GM20431 (cell line): ENCODE measurements around the gene TCEAL7.
"Not testable (repeated sequence)": the region's sequence is repeated elsewhere in the genome, so short reads cannot be mapped to it uniquely, and the experiment has no call there.

Source experiments
- in situ Hi-C: fragments of 300-500 bp; cut with MseI, MboI; formaldehyde crosslinking; loops from one replicate; pipeline ENCODE4 v1.15.0; 2020; ENCODE audit warnings: low sequenced_read_pairs; ENCODE audit not compliant: unreplicated experiment

The TCEAL7 gene, protein sequence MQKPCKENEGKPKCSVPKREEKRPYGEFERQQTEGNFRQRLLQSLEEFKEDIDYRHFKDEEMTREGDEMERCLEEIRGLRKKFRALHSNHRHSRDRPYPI

DNA sequence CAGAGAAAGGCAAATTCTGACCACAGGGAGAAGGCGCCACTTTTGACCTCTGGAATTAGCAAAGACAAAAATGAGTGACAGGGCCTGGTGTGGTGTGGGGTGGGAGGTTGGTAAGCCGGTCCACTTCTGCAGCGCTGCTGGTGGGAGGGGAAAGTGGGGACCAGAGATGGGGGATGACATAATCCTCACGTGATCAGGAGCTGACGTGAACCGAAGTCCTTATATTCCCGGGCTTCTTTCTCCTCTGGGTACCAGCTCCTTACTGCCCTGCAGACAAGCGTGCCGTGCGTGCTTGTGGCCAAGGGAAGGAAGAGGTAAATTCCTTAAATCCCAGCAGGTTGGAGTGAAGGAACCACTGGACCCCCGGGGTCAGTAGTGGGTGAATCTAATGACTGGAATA, at the start of gene TCEAL7:
TSS of gene TCEAL7 (plus strand) at position 249 of the 400 bp plus-strand sequence. CDS start 1,165 bp downstream, outside the sequence.
- in situ Hi-C loops, result no loop called here

DNA sequence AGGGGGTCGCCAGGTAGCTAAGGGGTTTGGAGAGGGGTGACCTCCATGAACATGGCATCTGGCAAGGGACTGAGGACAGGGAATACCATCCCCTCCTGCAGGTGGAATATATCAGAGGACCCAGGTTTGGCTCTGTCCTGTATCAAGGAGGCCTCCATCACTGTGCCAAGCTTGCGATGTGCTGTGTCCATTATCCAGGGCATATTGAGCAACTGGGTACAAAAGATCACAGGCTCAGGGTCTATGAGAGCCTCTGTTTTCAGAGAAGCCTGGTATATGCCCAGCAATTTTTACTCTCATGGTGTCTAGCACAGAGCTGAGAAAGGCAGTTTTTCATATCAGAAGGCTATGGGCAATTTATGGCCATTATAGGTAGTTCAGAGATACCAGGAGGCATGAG, 36.9 kb upstream of the TCEAL7 start:
- in situ Hi-C loops, result no loop called here

DNA sequence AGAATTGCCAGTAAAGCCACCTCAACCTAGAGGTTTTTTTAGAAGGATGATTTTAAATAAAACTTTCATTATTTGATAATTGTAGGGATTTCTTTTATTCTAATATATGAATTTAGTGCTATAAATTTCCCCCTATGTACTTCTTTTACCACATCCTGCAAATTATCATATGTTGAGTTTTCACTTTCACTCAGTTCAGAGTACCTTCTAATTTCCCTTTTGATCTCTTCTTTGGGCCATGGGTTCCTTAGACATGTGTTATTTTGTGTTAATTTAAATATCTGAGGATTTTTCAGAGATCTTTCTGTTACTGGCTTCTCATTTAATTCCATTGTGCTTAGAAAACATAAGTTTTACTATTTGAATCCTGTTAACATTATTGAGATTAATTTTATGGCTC, 25.3 kb upstream of the TCEAL7 start:
- in situ Hi-C loops, result no loop called here

DNA sequence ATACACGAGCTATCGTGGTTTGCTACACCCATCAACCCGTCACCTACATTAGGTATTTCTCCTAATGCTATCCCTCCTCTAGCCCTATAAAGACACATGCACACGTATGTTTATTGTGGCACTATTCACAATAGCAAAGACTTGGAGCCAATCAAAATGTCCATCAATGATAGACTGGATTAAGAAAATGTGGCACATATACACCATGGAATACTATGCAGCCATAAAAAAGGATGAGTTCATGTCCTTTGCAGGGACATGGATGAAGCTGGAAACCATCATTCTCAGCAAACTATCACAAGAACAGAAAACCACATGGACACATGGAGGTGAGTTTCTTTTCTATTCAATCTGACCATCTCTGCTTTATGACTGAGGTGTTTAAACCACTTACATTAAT, 24.4 kb upstream of the TCEAL7 start:
- in situ Hi-C loops, result not testable (repeated sequence)

DNA sequence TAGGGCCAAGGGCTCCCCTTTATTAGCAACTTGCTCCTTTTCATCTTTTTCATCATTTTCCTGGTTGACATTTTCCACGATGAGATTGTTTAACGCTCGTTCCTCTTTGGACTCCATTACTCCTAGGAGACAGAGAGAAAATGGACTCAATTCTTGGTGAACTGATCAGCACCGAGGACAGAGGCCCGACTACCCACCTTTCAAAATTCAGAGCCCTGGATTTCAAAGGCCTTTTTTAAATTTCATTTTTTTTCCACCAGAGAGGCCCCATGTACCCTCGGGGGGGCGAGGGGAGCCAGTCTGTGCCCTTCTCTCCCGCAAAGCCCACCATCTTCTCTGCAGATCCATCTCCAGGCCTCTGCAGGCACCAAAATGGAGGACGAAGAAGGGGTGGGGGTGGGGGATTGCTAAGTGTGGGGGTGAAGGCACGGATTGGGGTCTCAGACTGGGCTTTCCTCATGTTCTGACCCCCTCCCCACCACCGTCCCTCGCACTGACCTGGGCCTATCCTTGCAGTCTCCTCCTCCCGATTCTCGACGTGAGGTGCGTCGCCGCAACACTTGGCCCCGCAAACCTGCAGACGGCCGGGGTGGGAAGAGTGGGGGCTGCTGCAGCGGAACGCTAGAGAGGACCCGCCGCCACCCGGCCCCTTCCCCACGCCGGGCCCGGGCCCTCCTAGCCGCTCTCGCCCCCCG, 20.0 kb upstream of the TCEAL7 start:
- in situ Hi-C loops, result no loop called here

DNA sequence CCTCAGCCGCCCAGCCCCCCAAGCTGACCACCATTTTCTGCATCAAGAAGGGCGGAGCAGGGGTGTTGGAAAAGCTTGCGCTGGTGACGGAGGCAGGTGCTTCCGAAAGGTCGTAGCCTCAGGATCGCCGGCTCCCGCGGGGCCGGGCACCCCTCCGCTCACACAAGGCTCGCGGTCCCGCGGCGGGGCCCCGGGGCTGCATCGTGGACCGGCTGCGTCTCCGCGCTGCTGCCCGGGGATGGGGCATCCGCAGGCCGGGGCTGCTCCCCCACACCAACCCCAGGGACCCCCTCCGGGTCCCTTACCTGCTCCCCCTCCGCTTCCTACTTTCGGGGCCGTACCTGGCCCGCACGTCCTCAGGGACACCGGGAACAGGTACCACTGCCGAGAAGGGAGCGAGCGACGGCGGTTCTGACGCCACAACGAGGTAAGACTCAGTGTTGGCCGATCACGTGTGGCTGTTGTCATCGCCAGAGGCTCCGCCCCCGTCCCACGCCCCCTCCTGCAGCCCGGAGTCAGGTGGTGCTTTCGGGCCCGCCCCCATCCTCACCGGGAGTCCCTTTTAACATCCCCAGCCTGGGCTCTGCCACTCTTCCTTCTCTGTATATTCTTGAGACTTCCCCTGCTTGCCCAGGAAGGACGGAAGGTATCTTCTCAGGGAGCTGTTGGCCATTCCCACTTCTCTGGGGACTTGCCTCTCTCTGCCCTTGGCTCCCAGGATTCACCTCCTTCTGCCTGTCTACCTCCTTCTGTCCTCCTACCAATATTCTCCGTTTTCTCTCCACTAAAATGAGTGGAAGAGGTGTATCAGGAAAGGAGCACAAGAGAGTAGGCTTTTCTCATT, 19.3 kb upstream of the TCEAL7 start, which contains the start of gene BEX2:
TSS of gene BEX2 (minus strand) at position 436 of the 844 bp plus-strand sequence. CDS start 1,014 bp downstream, outside the sequence.
- in situ Hi-C loops, result no loop called here

DNA sequence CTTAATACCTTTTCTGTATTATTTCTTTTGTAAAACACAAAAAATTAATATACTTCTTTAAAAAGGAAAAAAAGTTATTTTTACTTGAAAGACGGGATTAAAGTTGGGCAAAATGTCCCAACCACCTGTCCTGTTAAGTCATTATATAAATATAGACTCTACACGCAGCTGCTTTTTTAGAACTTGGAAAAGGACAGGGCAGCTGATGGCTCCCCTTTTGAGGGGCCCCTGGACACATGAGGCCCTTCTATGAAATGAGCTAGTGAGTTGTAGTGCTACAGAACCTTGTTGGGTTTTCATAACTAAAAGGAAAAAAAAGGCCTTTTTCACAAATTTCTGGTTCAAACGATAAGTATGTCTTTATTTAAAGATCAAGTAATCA, 18.6 kb upstream of the TCEAL7 start:
- in situ Hi-C loops, result no loop called here

DNA sequence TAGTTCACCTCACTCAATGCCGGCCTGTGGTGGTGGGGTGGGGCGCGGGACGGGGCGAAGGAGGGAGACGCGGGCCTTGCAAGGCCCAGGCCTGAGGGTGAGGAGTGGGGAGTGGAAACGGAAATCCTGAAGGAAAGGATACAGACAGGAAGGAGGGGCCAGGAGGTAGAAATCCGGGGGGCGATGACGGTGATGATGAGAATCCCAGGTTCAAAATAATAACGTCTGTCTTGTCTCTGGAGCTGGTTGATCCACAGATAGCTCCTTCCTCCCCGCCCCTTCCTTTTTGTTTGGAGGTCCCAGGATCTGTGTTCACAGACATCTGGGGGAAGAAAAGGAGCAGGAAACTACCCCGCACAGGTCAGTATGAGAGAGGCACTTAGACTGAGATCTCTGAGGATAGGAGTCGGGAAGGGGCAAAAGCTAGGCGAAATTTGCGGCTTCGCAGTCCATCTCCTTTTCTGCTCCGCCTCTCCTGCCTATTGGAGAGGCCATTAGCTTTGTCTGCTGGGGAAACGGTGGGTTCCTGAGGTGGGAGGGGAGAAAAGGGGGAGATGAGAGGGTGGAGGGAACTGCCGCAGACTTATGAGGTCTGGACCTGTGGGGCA, 746 bp downstream of the TCEAL7 start:
- in situ Hi-C loops, result no loop called here

DNA sequence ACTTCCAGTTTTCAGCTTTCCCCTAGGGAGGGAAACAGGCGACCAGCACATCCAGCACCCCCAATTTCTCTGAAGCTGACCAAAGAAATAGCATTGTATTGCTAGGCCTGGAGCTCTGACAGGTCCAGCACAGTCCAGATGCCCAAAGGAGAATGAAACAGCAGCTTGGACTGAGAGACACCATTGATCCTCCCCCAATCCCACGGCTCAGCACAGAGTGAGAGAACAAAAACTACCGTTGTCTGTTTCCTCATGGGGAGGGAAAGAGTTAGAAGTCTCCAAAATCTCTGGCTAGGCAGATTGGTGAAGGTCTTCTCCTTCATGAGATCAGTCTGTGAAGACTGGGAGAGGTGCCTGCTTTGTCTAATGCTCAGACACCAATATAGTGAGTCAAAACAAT, 8.6 kb downstream of the TCEAL7 start:
- in situ Hi-C loops, result no loop called here

DNA sequence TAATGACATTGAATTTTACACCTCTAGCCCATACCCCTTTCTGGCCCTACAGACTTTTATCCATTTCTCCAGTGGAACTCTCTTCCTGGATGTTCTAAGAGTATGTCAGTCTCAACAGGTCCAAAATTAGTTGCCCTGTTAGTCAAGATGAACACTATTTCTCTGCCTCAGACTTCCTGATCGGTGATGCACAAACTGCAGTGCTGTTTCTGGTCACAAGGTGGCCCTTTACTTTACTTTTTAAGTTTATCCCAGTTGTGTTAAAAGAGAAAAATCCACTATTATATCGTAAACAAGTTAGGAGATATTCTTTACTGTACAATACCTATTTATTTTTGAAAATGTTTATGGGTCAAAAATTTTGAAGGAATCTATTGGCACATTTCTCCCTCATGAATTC, 13.1 kb downstream of the TCEAL7 start:
- in situ Hi-C loops, result no loop called here

DNA sequence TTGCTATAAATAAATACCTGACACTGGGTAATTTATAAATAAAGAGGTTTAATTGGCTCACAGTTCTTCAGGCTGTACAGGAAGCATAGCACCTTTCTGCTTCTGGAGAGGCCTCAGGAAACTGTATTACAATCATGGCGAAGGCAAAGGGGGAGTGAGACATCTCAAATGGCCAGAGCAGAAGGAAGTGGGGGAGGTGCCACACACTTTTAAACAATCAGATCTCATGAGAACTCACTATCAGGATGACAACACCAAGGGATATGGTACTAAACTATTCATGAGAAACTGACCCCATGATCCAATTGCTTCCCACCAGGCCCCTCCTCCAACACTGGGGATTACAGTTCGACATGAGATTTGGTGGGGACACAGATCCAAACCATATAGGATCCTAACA, 14.6 kb downstream of the TCEAL7 start:
- in situ Hi-C loops, result no loop called here

DNA sequence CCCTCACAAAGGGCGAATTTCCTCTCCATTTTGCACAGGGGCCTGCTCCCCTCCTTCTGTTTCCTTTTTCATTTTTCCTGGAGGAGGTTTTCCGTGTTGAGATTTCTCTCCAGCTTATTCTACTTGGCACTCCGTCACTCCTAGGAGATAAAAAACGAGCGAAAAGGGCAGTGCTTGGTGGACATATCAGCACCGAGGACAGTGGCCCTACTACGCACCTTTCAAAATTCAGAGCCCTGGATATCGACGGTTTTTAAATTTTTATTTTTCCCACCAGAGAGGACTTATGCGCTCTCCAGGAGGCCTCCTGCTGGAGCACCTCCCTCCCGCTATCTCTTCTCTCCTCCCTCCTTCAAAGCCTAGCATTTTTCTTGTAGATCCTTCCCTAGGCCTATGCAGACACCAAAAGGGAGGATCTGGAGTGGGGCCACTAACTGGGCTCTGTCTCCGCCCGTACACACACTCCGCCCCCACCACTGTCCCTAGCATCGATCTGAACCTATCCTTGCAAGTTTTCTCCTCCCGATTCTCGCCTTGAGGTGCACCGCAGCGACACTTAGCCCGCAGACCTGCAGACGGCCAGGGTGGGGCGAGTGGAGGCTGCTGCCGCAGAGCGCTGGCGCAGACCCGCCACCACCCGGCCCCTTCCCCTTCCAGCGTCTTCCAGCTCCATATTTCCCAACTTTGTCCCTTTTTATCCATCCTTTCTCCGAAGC, 17.8 kb downstream of the TCEAL7 start:
- in situ Hi-C loops, result no loop called here

DNA sequence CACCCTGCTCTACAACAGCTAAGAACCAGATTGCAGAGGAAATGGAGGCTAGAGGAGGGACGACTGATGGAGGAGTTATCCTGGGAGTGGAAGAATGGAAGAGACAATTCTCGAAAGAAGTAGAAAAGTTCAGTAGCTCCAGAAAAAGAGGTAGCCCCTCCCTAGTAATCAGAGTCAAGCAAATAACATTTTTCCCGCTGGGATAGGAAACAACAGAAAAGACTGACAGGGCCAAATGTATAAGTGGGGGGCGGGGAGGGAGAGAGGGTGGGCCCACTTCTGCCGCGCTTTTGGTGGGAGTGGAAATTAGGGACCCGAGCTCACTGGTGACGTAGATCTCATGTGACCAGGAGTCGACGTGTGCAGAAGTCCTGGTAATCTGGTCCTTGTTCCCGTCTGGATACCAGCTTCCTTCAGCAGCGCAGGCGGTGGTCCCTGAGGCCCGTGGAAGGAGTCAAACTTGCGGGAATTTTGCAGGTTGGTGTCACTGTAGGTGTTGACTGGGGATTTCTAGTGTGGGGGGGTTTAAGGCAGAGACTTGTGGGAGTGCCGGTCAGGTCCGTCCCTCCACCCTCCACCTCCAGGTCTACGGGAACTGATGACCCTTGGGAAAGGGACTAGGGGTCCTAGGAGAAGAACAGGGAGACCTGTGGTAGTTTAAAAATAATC, 26.2 kb downstream of the TCEAL7 start, which contains the start of gene TCEAL9:
TSS of gene TCEAL9 (plus strand) at position 377 of the 669 bp plus-strand sequence. CDS start 1,179 bp downstream, outside the sequence.
- in situ Hi-C loops, result no loop called here

DNA sequence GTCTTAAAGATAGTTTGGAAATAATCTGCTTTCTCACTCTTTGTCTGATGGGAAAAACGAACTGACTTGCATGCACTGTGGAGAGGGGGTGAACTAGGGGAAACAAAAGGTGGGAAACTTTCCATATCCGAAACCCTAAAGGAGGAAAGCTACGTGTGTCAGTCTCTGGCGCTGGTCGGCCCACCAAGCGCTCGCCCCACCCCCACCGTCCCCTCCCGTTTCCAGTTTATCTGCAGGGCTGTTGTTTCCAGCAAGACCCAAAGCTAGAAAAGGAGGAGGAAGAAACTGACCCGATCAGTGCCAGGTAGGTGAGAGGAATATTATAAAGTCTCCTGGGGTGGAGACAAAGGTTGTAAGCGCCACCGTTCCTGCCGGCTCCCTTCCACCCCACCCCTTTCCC, 26.8 kb downstream of the TCEAL7 start:
- in situ Hi-C loops, result no loop called here

DNA sequence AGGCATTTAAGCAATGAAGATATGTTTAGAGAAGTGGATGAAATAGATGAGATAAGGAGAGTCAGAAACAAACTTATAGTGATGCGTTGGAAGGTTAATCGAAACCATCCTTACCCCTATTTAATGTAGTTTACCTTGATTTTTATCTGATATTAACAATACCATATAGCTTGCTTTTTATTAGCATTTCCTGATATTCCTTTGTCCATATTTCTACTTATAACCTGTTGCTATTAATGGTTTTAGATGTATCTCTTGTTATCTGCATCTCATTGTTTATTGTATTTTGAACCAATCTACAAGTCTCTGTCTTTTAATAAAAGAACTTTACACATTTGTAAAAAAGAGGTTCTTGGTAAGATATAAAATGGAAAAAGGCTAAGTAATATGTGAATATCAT, 27.8 kb downstream of the TCEAL7 start:
- in situ Hi-C loops, result no loop called here

DNA sequence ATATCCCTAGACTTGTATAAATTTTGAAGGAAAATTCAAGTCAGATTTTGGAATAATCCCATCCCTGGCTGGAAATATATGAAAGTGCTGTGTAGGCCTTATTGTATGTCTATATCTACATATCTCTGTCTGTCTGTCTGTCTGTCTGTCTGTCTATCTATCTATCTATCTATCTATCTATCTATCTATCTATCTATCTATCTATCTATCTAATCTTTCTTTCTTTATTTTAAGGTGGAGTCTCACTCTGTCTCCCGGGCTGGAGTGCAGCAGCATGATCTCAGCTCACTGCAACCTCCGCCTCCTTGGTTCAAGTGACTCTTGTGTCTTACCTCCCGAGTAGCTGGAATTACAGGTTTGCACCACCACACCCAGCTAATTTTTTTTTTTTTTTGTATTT, 29.6 kb downstream of the TCEAL7 start:
- in situ Hi-C loops, result not testable (repeated sequence)

DNA sequence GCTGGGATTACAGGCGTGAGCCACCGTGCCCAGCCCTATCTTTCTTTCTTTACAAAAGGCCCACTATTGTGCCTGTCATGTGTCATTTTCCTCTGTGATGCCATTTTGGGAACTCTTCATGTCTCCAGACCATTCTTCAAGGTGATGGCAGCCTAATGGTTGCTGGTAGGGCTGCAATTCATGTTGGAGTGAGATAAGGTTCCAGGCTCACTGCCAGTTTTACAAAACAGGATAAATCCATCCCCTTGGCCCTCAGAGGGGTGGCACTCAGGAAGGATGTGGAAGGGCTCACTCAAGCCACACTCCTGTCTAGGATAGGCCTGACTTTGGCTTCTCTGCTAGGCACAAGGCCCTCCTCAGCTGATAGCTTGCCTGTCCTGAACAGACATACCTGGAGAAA, 30.1 kb downstream of the TCEAL7 start:
- in situ Hi-C loops, result no loop called here

DNA sequence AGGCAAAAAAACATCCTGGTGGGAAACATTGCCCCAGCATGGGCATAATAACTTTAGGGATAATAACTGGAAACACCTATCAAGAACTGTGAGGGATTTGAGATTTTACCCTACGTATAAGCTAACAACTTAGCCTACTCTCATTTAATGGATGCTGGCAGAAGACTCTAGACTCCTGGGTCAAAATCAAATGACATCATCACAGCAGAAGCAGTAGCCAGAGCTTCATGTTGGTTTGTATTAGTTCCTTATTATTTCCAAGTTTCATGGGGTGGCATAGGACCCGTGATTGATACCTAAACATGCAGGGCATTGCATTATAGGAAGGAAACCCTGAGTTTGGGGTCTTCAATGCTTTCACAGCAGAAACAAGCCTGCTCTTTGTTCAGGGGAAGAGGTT, 30.9 kb downstream of the TCEAL7 start:
- in situ Hi-C loops, result no loop called here

DNA sequence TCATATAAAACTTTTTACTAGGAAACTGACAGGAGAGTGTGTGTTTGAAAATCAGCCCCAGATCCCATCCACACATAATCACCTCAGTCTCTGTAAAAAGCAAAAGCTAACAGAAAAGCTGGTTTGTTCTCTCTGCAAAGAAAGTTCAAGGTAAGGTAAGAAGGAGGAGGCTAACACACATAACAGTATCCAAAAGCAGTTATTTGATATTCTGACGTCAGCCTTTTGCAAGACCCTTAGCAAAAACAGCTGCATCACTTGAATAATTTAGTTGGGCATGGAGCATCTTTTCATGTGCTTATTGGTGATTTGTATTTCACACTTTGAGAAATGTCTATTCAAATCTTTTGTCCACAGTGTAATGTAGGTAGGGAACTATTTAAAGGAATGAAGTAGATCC, 31.8 kb downstream of the TCEAL7 start:
- in situ Hi-C loops, result no loop called here

DNA sequence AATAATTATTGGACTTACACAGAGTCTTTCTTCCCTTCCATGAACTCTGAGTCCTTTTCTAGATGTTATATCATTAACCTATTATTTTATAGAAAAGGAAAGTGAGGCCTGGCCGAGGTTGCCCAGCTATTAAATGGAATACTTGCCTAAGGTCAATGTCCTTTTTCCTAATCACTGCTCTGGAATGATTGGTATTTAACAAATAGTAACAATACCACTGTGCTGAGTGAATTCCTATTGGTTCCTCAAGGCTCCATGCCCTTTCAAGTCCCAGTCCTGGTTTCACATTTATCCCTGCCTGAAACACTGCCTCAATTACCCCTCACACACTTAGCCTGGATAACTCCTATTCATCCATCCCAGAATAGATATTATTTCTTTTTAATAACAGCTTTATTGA, 32.4 kb downstream of the TCEAL7 start:
- in situ Hi-C loops, result no loop called here
